GM13977 (cell line): ENCODE measurements around the gene ZAP70.
A peak's percentile ranks its signal among the peaks of the same experiment; 100 is the strongest.

Experiments
- DNase-seq: peaks from one replicate; pipeline ENCODE4 v3.0.0; 2012; ENCODE audit warnings: low spot score
- in situ Hi-C: fragments of 300-500 bp; cut with MboI; formaldehyde crosslinking; loops from one replicate; pipeline ENCODE4 v1.12.0; 2022; ENCODE audit warnings: low sequenced_read_pairs, low pct_unique_long_range_greater_than_20kb, mixed read lengths, inconsistent platforms; ENCODE audit not compliant: unreplicated experiment
- TF ChIP-seq, protein P1 (sequence below): IDR thresholded peaks from 2 replicates; pipeline ENCODE4 v1.5.1; 2012; ENCODE audit warnings: mild to moderate bottlenecking, control low read depth; ENCODE audit not compliant: insufficient read depth; ENCODE audit errors: extremely low read depth, missing control alignments

The ZAP70 gene

GRCh38 chr2:97713296-97714083 is at the start of gene ZAP70:
TSS of gene ZAP70 (plus strand) at chr2:97713576. CDS start at chr2:97724037, 10,461 bp downstream.
- TF ChIP-seq, protein P1, sequence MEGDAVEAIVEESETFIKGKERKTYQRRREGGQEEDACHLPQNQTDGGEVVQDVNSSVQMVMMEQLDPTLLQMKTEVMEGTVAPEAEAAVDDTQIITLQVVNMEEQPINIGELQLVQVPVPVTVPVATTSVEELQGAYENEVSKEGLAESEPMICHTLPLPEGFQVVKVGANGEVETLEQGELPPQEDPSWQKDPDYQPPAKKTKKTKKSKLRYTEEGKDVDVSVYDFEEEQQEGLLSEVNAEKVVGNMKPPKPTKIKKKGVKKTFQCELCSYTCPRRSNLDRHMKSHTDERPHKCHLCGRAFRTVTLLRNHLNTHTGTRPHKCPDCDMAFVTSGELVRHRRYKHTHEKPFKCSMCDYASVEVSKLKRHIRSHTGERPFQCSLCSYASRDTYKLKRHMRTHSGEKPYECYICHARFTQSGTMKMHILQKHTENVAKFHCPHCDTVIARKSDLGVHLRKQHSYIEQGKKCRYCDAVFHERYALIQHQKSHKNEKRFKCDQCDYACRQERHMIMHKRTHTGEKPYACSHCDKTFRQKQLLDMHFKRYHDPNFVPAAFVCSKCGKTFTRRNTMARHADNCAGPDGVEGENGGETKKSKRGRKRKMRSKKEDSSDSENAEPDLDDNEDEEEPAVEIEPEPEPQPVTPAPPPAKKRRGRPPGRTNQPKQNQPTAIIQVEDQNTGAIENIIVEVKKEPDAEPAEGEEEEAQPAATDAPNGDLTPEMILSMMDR = no peak
- no peak for DNase-seq
- in situ Hi-C loops = no loop called here

DNA sequence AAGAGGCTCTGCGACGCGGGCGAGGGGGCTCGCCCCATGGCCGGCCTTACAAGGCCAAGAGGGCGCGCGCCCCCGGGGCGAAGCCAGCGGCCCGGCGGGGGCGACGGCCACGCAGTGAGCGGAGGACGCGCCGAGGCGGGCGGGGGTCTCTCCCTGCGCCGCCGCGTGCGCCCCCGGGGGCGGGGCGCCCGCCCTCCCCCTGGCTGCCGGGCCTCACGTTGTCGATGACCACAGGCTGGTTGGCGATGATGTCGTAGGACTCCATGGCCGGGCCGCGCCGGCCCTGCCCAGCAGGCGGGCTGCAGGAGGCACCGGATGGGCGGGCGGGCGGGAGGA is 49.8 kb upstream of the ZAP70 start:
- TF ChIP-seq, protein P1 = no peak
- in situ Hi-C loops = loop anchor here (25.0 kb wide), 1 partner anchor 1601 kb away; no protein-coding TSS in a partner anchor

GRCh38 chr2:97663962-97664635 is 49.3 kb upstream of the ZAP70 start, which contains the start of gene ACTR1B:
TSS of gene ACTR1B (minus strand) at chr2:97664044. CDS start at chr2:97663890, 154 bp downstream.
- in situ Hi-C loops = loop anchor here (25.0 kb wide), 1 partner anchor 1602 kb away; no protein-coding TSS in a partner anchor
- peak; percentile 99 for DNase-seq
- TF ChIP-seq, protein P1 = peak; percentile 56

More for the DNA sequence above, 49.8 kb upstream of the ZAP70 start:
- DNase-seq = no peak

DNA sequence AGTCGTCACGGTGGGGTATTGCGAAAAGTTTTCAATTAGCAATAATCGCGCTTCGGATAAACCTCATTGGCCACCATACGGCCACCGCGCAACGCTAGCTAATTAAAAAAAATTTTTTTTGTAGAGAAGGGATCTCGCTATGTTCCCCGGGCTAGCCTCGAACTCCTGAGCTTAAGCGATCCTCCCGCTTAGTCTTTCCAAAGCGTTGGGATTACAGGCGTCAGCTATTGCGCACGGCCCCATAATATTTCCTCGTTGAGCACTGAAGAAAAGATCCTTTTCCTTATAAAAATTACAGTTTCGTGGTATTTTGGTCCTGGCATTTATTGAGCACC is 48.8 kb upstream of the ZAP70 start:
- TF ChIP-seq, protein P1 = no peak
- in situ Hi-C loops = loop anchor here (25.0 kb wide), 1 partner anchor 1602 kb away; no protein-coding TSS in a partner anchor
- DNase-seq = no peak

DNA sequence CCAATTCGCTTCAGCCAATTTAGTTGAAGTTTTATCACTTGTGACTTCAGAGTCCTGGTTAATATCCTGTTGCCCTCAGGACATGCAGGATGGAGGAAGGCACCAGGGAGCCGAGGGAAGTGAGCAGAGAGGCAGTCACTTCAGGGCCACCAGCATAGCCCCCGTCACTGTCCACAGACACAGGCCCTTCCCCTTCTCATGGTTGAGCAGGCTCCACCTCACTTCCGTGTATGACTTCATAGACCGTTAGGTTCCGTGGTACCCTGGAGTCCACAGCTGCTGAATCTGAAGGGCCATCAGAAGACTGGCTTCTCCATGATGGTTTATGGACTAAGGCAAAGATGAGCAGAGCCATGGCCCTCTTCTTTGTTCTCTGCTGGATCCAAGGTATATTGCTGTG is 43.9 kb upstream of the ZAP70 start, which contains the start of gene C2orf92:
C2orf92 (plus strand) TSS at position 266 of the 400 bp plus-strand sequence; CDS start at position 342, 76 bp downstream.
- DNase-seq = no peak
- in situ Hi-C loops = loop anchor here (25.0 kb wide), 1 partner anchor 1607 kb away; no protein-coding TSS in a partner anchor
- TF ChIP-seq, protein P1 = no peak

- TF ChIP-seq, protein P1 = no peak
- DNase-seq = no peak
- in situ Hi-C loops = loop anchor here (25.0 kb wide), 1 partner anchor 1608 kb away; no protein-coding TSS in a partner anchor
Measured at GRCh38 chr2:97670471-97670870, 42.9 kb upstream of the ZAP70 start.
